Measurements from ENCODE around the gene ZG16. TPM values are rescaled to one million over a fixed set of nuclear protein-coding genes. Genes with fewer than 3 reads are reported as not detected.

Gene ZG16
- total RNA-seq, 2 experiments from 2014 or later, result not detected

GRCh38 chr16:29736112-29736511 lies 41.9 kb upstream of the ZG16 start:
- Histone ChIP-seq H4K20me1 (ENCODE audit: insufficient read depth, low read length) (no peaks in the 10 kb centered on the region), H3K27ac (ENCODE audit: low read depth, low read length, poor library complexity, severe bottlenecking) (no peak overlapping the region), H3K9me2 (ENCODE audit: insufficient read depth, low read length) (no peaks in the 10 kb centered on the region), H3K4me1 (ENCODE audit: insufficient read depth, low read length, poor library complexity, severe bottlenecking) (peaks cover 40% of the 10 kb centered on the region), H3K9me3 (ENCODE audit: low read length) (no peaks in the 10 kb centered on the region), H3K79me2 (ENCODE audit: insufficient read depth, low read depth, low read length) (no peaks in the 10 kb centered on the region), H3K36me3 (ENCODE audit: insufficient read depth, low read length) (no peaks in the 10 kb centered on the region), H3K4me2 (ENCODE audit: low read length) (no peak overlapping the region), H2AFZ (ENCODE audit: low read length) (no peak overlapping the region), H3K4me3 (ENCODE audit: low read depth, low read length, poor library complexity, severe bottlenecking) (no peak overlapping the region)
- CTCF ChIA-PET (ENCODE audit: unreplicated experiment), result no interaction called here
- DNase-seq (ENCODE audit: low spot score), result no peak
- no TSS peak for BruUV-seq (replicated peaks)
- POLR2A ChIA-PET, result no interaction called here
- intact Hi-C loops (cut with micrococcal nuclease; ENCODE audit: unreplicated experiment), result no loop called here
- TF ChIP-seq EZH2phosphoT487 (IDR thresholded peaks at IDR 0.05; ENCODE audit: borderline replicate concordance, low read depth, low read length) (no peak), CTCF (conservative IDR thresholded peaks at IDR 0.05; ENCODE audit: low read length) (peak; percentile 26; the same call in 1 of the 2 replicates)

- TF ChIP-seq CTCF (conservative IDR thresholded peaks at IDR 0.05; ENCODE audit: low read length) (no peak), EZH2phosphoT487 (IDR thresholded peaks at IDR 0.05; ENCODE audit: borderline replicate concordance, low read depth, low read length) (no peak)
- Histone ChIP-seq H3K79me2 (ENCODE audit: insufficient read depth, low read depth, low read length) (no peaks in the 10 kb centered on the region), H2AFZ (ENCODE audit: low read length) (no peak overlapping the region), H4K20me1 (ENCODE audit: insufficient read depth, low read length) (no peaks in the 10 kb centered on the region), H3K4me3 (ENCODE audit: low read depth, low read length, poor library complexity, severe bottlenecking) (no peak overlapping the region), H3K27ac (ENCODE audit: low read depth, low read length, poor library complexity, severe bottlenecking) (no peak overlapping the region), H3K9me3 (ENCODE audit: low read length) (no peaks in the 10 kb centered on the region), H3K4me1 (ENCODE audit: insufficient read depth, low read length, poor library complexity, severe bottlenecking) (peaks cover 34% of the 10 kb centered on the region), H3K36me3 (ENCODE audit: insufficient read depth, low read length) (no peaks in the 10 kb centered on the region), H3K4me2 (ENCODE audit: low read length) (no peak overlapping the region), H3K9me2 (ENCODE audit: insufficient read depth, low read length) (no peaks in the 10 kb centered on the region)
- no TSS peak for BruUV-seq (replicated peaks)
- no peak for DNase-seq (ENCODE audit: low spot score)
- ChIA-PET POLR2A (interaction anchor here (0.6 to 0.8 kb wide), 2 partner anchors 8 to 57 kb away, joined by 3 read pairs; no protein-coding TSS in a partner anchor), CTCF (ENCODE audit: unreplicated experiment) (no interaction called here)
- intact Hi-C loops (cut with micrococcal nuclease; ENCODE audit: unreplicated experiment), result no loop called here
These were observed 41.3 kb upstream of the ZG16 start for GRCh38 chr16:29736764-29737163.

GRCh38 chr16:29737713-29738112 lies 40.3 kb upstream of the ZG16 start:
- Histone ChIP-seq H3K9me2 (ENCODE audit: insufficient read depth, low read length) (no peaks in the 10 kb centered on the region), H2AFZ (ENCODE audit: low read length) (peak overlapping the region; percentile 56; the same call in 1 of the 2 replicates), H3K27ac (ENCODE audit: low read depth, low read length, poor library complexity, severe bottlenecking) (peak overlapping the region; percentile 39), H4K20me1 (ENCODE audit: insufficient read depth, low read length) (no peaks in the 10 kb centered on the region), H3K4me3 (ENCODE audit: low read depth, low read length, poor library complexity, severe bottlenecking) (no peak overlapping the region), H3K4me1 (ENCODE audit: insufficient read depth, low read length, poor library complexity, severe bottlenecking) (peaks cover 27% of the 10 kb centered on the region), H3K79me2 (ENCODE audit: insufficient read depth, low read depth, low read length) (no peaks in the 10 kb centered on the region), H3K9me3 (ENCODE audit: low read length) (no peaks in the 10 kb centered on the region), H3K36me3 (ENCODE audit: insufficient read depth, low read length) (no peaks in the 10 kb centered on the region), H3K4me2 (ENCODE audit: low read length) (peak overlapping the region; percentile 56)
- TF ChIP-seq EZH2phosphoT487 (IDR thresholded peaks at IDR 0.05; ENCODE audit: borderline replicate concordance, low read depth, low read length), result no peak
- TF ChIP-seq CTCF (conservative IDR thresholded peaks at IDR 0.05; ENCODE audit: low read length), result no peak
- ChIA-PET POLR2A (interaction anchor here (0.6 to 0.8 kb wide), 4 partner anchors 16 to 260 kb away, joined by 3 to 5 read pairs (median 4); no protein-coding TSS in a partner anchor), CTCF (ENCODE audit: unreplicated experiment) (no interaction called here)
- DNase-seq (ENCODE audit: low spot score), result no peak
- intact Hi-C loops (cut with micrococcal nuclease; ENCODE audit: unreplicated experiment), result no loop called here
- BruUV-seq (replicated peaks), result no TSS peak
